ENCODE data around the gene FNDC10. TPM values are rescaled to one million over a fixed set of nuclear protein-coding genes. Genes with fewer than 3 reads are reported as not detected.

The FNDC10 gene
- total RNA-seq, 1 experiment from 2014 or later: 8.4 TPM

GRCh38 chr1:1616838-1617237 lies 16.9 kb upstream of the FNDC10 start:
- RAD21 ChIA-PET (ENCODE audit: low non-redundant PET in 1 of 2, low total read pairs in 2 of 2, uncharacterized antibody in 2 of 2, unreplicated experiment in 2 of 2): no interaction called here
- H3K4me1 ChIP-seq (ENCODE audit: control insufficient read depth in 1 of 2, insufficient read depth in 2 of 2, low read length in 2 of 2): peaks cover 11 to 29% of the 10 kb centered on the region in 2 experiments; a peak in 3 of 4 replicates
- no peaks in the 10 kb centered on the region for H3K9me3 ChIP-seq (ENCODE audit: control insufficient read depth in 1 of 2, insufficient read depth in 1 of 2, low read depth in 1 of 2, low read length in 2 of 2)
- TF ChIP-seq CEBPB (IDR thresholded peaks at IDR 0.05; ENCODE audit: low read depth) (no peak), POLR2AphosphoS5 (IDR thresholded peaks at IDR 0.05; ENCODE audit: low read depth, low read length) (no peak)
- peak overlapping the region; percentile 97 for H3K4me2 ChIP-seq (ENCODE audit: low read length)
- CTCF ChIA-PET: no interaction called here
- no peaks in the 10 kb centered on the region for H3K9me2 ChIP-seq (ENCODE audit: insufficient read depth)
- peaks cover 9% of the 10 kb centered on the region; the same call in 1 of the 2 replicates for H3K79me2 ChIP-seq (ENCODE audit: insufficient read depth, low read length)
- no peaks in the 10 kb centered on the region for H3K27me3 ChIP-seq (ENCODE audit: insufficient read depth, low read length)
- no TSS peak for BruUV-seq (replicated peaks)
- peaks cover 0 to 3% of the 10 kb centered on the region in 2 experiments; a peak in 1 of 4 replicates for H3K36me3 ChIP-seq (ENCODE audit: control insufficient read depth in 1 of 2, insufficient read depth in 2 of 2, low read length in 2 of 2)
- POLR2A ChIA-PET: interaction anchor here (2.2 to 3.3 kb wide), 2 partner anchors 12 kb away, joined by 6 to 15 read pairs; no protein-coding TSS in a partner anchor
- no peak for ATAC-seq
- intact Hi-C loops (cut with micrococcal nuclease): loop anchor here (10.0 kb wide), 1 partner anchor 272 kb away; the partner anchor contains the start of gene DVL1
- 0 out of 2 replicates have a peak, but pooled peaks cover 3% of the 10 kb centered on the region for H4K20me1 ChIP-seq (ENCODE audit: insufficient read depth)
- peak overlapping the region; percentile 100 for H3K27ac ChIP-seq (ENCODE audit: low read depth, low read length)
- H3K4me3 ChIP-seq (replicated peaks in 1 of 2; ENCODE audit: low read depth in 1 of 2, low read length in 2 of 2): peak overlapping the region; percentile 85 to 86
- H2AFZ ChIP-seq (ENCODE audit: low read depth, low read length, poor library complexity, severe bottlenecking): no peak overlapping the region
- peak overlapping the region; percentile 90 for H3K9ac ChIP-seq (ENCODE audit: low read length)
- DNase-seq (ENCODE audit: low read depth, low spot score): no peak

GRCh38 chr1:1616045-1616790 lies 16.3 kb upstream of the FNDC10 start:
- peak overlapping the region; percentile 85 to 86 for H3K4me3 ChIP-seq (replicated peaks in 1 of 2; ENCODE audit: low read depth in 1 of 2, low read length in 2 of 2)
- ChIA-PET RAD21 (ENCODE audit: low non-redundant PET in 1 of 2, low total read pairs in 2 of 2, uncharacterized antibody in 2 of 2, unreplicated experiment in 2 of 2) (interaction anchor here in 1 of 2 experiments (1.1 kb wide), 1 partner anchor 13 kb away, joined by 4 read pairs; no protein-coding TSS in a partner anchor), POLR2A (interaction anchor here (0.8 to 3.3 kb wide), 3 partner anchors 13 to 292 kb away, joined by 5 to 15 read pairs (median 6); no protein-coding TSS in a partner anchor), CTCF (no interaction called here)
- peaks cover 11 to 29% of the 10 kb centered on the region in 2 experiments; a peak in 3 of 4 replicates for H3K4me1 ChIP-seq (ENCODE audit: control insufficient read depth in 1 of 2, insufficient read depth in 2 of 2, low read length in 2 of 2)
- H3K4me2 ChIP-seq (ENCODE audit: low read length): peak overlapping the region; percentile 97
- no peaks in the 10 kb centered on the region for H3K27me3 ChIP-seq (ENCODE audit: insufficient read depth, low read length)
- no TSS peak for BruUV-seq (replicated peaks)
- peaks cover 9% of the 10 kb centered on the region; the same call in 1 of the 2 replicates for H3K79me2 ChIP-seq (ENCODE audit: insufficient read depth, low read length)
- DNase-seq (ENCODE audit: low read depth, low spot score) (no peak), ATAC-seq (peak; percentile 33)
- H3K9ac ChIP-seq (ENCODE audit: low read length): peak overlapping the region; percentile 90
- no peak overlapping the region for H2AFZ ChIP-seq (ENCODE audit: low read depth, low read length, poor library complexity, severe bottlenecking)
- peak overlapping the region; percentile 100 for H3K27ac ChIP-seq (ENCODE audit: low read depth, low read length)
- peaks cover 0 to 3% of the 10 kb centered on the region in 2 experiments; a peak in 1 of 4 replicates for H3K36me3 ChIP-seq (ENCODE audit: control insufficient read depth in 1 of 2, insufficient read depth in 2 of 2, low read length in 2 of 2)
- 0 out of 2 replicates have a peak, but pooled peaks cover 3% of the 10 kb centered on the region for H4K20me1 ChIP-seq (ENCODE audit: insufficient read depth)
- intact Hi-C loops (cut with micrococcal nuclease): loop anchor here (10.0 kb wide), 1 partner anchor 271 kb away; the partner anchor contains the start of gene DVL1
- TF ChIP-seq SP1 (IDR thresholded peaks at IDR 0.05; ENCODE audit: low read depth): no peak
- TF ChIP-seq ZFX (IDR thresholded peaks at IDR 0.05): peak; percentile 41; the same call in 1 of the 2 replicates
- no peaks in the 10 kb centered on the region for H3K9me2 ChIP-seq (ENCODE audit: insufficient read depth)
- no peaks in the 10 kb centered on the region for H3K9me3 ChIP-seq (ENCODE audit: control insufficient read depth in 1 of 2, insufficient read depth in 1 of 2, low read depth in 1 of 2, low read length in 2 of 2)

Data from HCT116 (cell line).